Endothelial cell of umbilical vein (primary cell): ENCODE data around the gene KATNAL2. TPM values are rescaled to one million over a fixed set of nuclear protein-coding genes. Genes with fewer than 3 reads are reported as not detected.

Experiments
- BruUV-seq: library from RNA; stranded (reverse); fragments of 400-500 nt; replicated peaks from 2 replicates; lab custom pipeline; 2021; lab: Mats Ljungman, UMichigan
- CTCF ChIA-PET: fragments of 300-600, 350-600 bp; sonication (Branson Sonifier 250); formaldehyde crosslinking; loops from one replicate; lab custom pipeline; 2021; ENCODE audit warnings: antibody characterized with exemption, inconsistent platforms; lab: Charles Lee
- POLR2A ChIA-PET: fragments of 300-600, 350-600 bp; sonication (Branson Sonifier 250); formaldehyde crosslinking; loops from one replicate; lab custom pipeline; 2021; ENCODE audit warnings: antibody characterized with exemption, inconsistent platforms; lab: Charles Lee
- DNase-seq: peaks from one replicate; pipeline ENCODE4 v3.0.0-alpha.2; 2011; ENCODE audit warnings: low read depth, low spot score
- FAIRE-seq: peaks from 2 replicates; lab custom pipeline; 2011; peaks lifted over from hg19 to GRCh38; lab: Jason Lieb, UNC
- H2AFZ ChIP-seq: 2 replicates; pipeline ENCODE4 v1.6.0; 2012; ENCODE audit warnings: low read depth, low read length, control low read depth, inconsistent platforms
- H3K27ac ChIP-seq: 2 replicates; pipeline ENCODE4 v1.5.1; 2011; ENCODE audit warnings: low read depth, mild to moderate bottlenecking, control low read depth, low read length, moderate library complexity; ENCODE audit not compliant: insufficient read depth
- H3K27me3 ChIP-seq, 2 experiments: 2 replicates each; pipeline versions ENCODE4 v1.6.0 to v1.6.1; 2011; ENCODE audit warnings: low read length in 2 of 2, mixed read lengths in 1 of 2; ENCODE audit not compliant: control insufficient read depth in 2 of 2, insufficient read depth in 2 of 2
- H3K36me3 ChIP-seq, 2 experiments: 2 replicates in 1 of 2; 3 replicates in 1 of 2; pipeline ENCODE4 v1.5.1; 2011; ENCODE audit warnings: low read length in 2 of 2, mild to moderate bottlenecking in 1 of 2, moderate library complexity in 1 of 2; ENCODE audit not compliant: control insufficient read depth in 2 of 2, insufficient read depth in 2 of 2; ENCODE audit errors: extremely low read depth in 1 of 2
- H3K4me1 ChIP-seq: 3 replicates; pipeline ENCODE4 v1.5.1; 2011; ENCODE audit warnings: mild to moderate bottlenecking, low read length; ENCODE audit not compliant: control insufficient read depth, insufficient read depth; ENCODE audit errors: extremely low read depth
- H3K4me2 ChIP-seq: 2 replicates; pipeline ENCODE4 v1.6.1; 2011; ENCODE audit warnings: low read length, control low read depth, mixed read lengths; ENCODE audit not compliant: insufficient read depth
- H3K4me3 ChIP-seq, 3 experiments: fragments of 200-600 bp in 1 of 3; sonication (generic), shearing (Covaris generic) in 1 of 3; replicated peaks in 1 of 3; 2 replicates each; pipeline ENCODE4 v1.5.1; 2011 to 2016; ENCODE audit warnings: control low read depth in 3 of 3, low read length in 3 of 3, mild to moderate bottlenecking in 2 of 3, inconsistent platforms in 1 of 3, low read depth in 1 of 3, moderate library complexity in 1 of 3; ENCODE audit not compliant: insufficient read depth in 1 of 3
- H3K79me2 ChIP-seq: 2 replicates; pipeline ENCODE4 v1.6.0; 2012; ENCODE audit warnings: low read length, inconsistent platforms; ENCODE audit not compliant: control insufficient read depth, insufficient read depth
- H3K9ac ChIP-seq: replicated peaks from 2 replicates; pipeline ENCODE3; 2011; ENCODE audit warnings: low read length, control low read depth; ENCODE audit not compliant: insufficient read depth; ENCODE audit errors: extremely low read depth
- H3K9me1 ChIP-seq: replicated peaks from 3 replicates; pipeline ENCODE4 v1.6.0; 2011; ENCODE audit warnings: mild to moderate bottlenecking, low read length; ENCODE audit not compliant: control insufficient read depth, insufficient read depth; ENCODE audit errors: extremely low read depth
- H3K9me3 ChIP-seq: replicated peaks from 2 replicates; pipeline ENCODE4 v1.5.1; 2012; ENCODE audit warnings: low read length, inconsistent platforms; ENCODE audit not compliant: control insufficient read depth, insufficient read depth
- H4K20me1 ChIP-seq: replicated peaks from 2 replicates; pipeline ENCODE3; 2011; ENCODE audit warnings: mild to moderate bottlenecking, low read length; ENCODE audit not compliant: control insufficient read depth, insufficient read depth; ENCODE audit errors: extremely low read depth
- EZH2 ChIP-seq: IDR thresholded peaks from 2 replicates; pipeline ENCODE4 v1.6.1; 2012; ENCODE audit warnings: borderline replicate concordance, low read depth, mild to moderate bottlenecking, moderate library complexity, low read length, inconsistent platforms; ENCODE audit not compliant: severe bottlenecking
- FOS ChIP-seq: IDR thresholded peaks from 2 replicates; pipeline ENCODE4 v1.6.1; 2011; ENCODE audit warnings: mild to moderate bottlenecking, low read length, moderate library complexity, borderline replicate concordance; ENCODE audit not compliant: insufficient read depth
- JUN ChIP-seq: IDR thresholded peaks from 2 replicates; pipeline ENCODE4 v1.6.1; 2011; ENCODE audit warnings: borderline replicate concordance, low read depth; ENCODE audit not compliant: insufficient read length, insufficient read depth
- MYC ChIP-seq: IDR thresholded peaks from one replicate; pipeline ENCODE4 v1.6.1; 2011; ENCODE audit warnings: mild to moderate bottlenecking, low read depth, low read length
- POLR2A ChIP-seq: IDR thresholded peaks from 2 replicates; pipeline ENCODE4 v1.6.1; 2012; ENCODE audit warnings: low read depth, mild to moderate bottlenecking, control low read depth, low read length
- POLR2AphosphoS5 ChIP-seq: IDR thresholded peaks from 2 replicates; pipeline ENCODE4 v1.6.1; 2012; ENCODE audit warnings: low read depth, mild to moderate bottlenecking, control low read depth, low read length, moderate library complexity; ENCODE audit not compliant: insufficient read depth
- dilution Hi-C: fragments of 300-500 bp; cut with MboI; formaldehyde crosslinking; loops from one replicate; pipeline ENCODE4 v1.15.0; 2019; ENCODE audit warnings: low sequenced_read_pairs; ENCODE audit not compliant: extremely low pct_ligation_motif_present
- intact Hi-C: fragments of 100-400 bp; cut with micrococcal nuclease; formaldehyde crosslinking; loops from one replicate; pipeline ENCODE4 v1.10.0; 2022
- polyA plus RNA-seq, 4 experiments: library from polyadenylated mRNA; depleted of rRNA in 3 of 4; stranded (reverse) in 3 of 4; unstranded in 1 of 4; fragments of >200 nt; gene quantifications; 2 replicates each; pipeline versions ENCODE4 v1.2.1 to v1.2.3, GENCODE V29; 2011 to 2012; ENCODE audit warnings: missing spikeins in 1 of 4
- total RNA-seq: library from RNA; stranded (reverse); gene quantifications from 2 replicates; pipeline ENCODE4 v1.2.3, GENCODE V29; 2021
- TF ChIP-seq, protein P1 (sequence below), 2 donors: IDR thresholded peaks; 1 replicate in 1 of 2; 2 replicates in 1 of 2; pipeline ENCODE4 v1.5.1; 2011; ENCODE audit warnings: low read length in 2 of 2, mild to moderate bottlenecking in 2 of 2, moderate library complexity in 2 of 2, control low read depth in 1 of 2, inconsistent platforms in 1 of 2, low read depth in 1 of 2; ENCODE audit not compliant: insufficient read depth in 1 of 2; ENCODE audit errors: extremely low read depth in 1 of 2
- TF ChIP-seq, protein P2 (sequence below): IDR thresholded peaks from 2 replicates; pipeline ENCODE4 v1.6.1; 2011; ENCODE audit not compliant: insufficient read depth, insufficient read length

The KATNAL2 gene
- total and polyA plus RNA-seq, 2 donors (not counting 3 experiments of a cell fraction or from before 2014, with no cell fraction given): 0.51 to 1.3 TPM

DNA sequence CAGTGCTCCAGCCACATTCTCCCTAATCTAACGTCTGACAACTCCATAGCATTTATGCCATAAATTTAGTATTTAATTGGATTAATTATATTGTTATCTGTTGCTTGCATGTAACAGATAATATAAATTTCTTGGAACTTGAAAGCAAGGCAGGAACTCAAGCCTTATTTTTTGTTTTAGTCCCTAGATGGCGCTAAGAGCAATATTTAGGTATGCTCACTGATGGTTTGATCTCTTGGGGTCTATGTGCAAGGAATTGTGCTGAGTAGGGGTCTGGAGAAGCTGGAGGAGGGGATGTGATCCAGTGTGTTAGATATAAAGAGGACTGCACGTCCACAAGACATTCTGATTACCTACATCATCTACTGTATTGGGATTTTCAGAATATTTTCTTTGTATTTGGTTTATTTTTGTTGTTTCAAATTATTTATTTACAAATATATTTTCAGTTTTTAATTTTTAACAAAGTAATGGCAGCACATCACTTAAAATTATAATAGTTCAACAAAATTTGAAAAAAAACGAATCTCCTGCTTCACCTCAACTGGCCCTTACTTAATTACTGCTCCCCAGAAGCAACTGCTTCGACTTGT is 32.8 kb downstream of the KATNAL2 start:
- ChIA-PET POLR2A (no interaction called here), CTCF (interaction anchor here (0.8 to 2.8 kb wide), 9 partner anchors 10 to 799 kb away, joined by 3 to 17 read pairs (median 4); partner anchors contain the start of genes KATNAL2 and PIAS2)
- no peak overlapping the region for H3K9ac ChIP-seq
- no TSS peak for BruUV-seq
- no peak overlapping the region for H3K4me2 ChIP-seq
- dilution Hi-C loops (no loop called here), intact Hi-C loops (no loop called here)
- H3K4me3 ChIP-seq: no peak overlapping the region
- H2AFZ ChIP-seq: no peak overlapping the region
- H3K4me1 ChIP-seq: no peaks in the 10 kb centered on the region
- no peak overlapping the region for H3K27ac ChIP-seq
- H3K9me1 ChIP-seq: no peaks in the 10 kb centered on the region
- FAIRE-seq (no peak), DNase-seq (peak; percentile 24)
- H3K36me3 ChIP-seq: no peaks in the 10 kb centered on the region
- H3K27me3 ChIP-seq: peaks cover 0 to 2% of the 10 kb centered on the region in 2 experiments
- no peaks in the 10 kb centered on the region for H3K9me3 ChIP-seq
- no peaks in the 10 kb centered on the region for H3K79me2 ChIP-seq
- TF ChIP-seq, protein P1, sequence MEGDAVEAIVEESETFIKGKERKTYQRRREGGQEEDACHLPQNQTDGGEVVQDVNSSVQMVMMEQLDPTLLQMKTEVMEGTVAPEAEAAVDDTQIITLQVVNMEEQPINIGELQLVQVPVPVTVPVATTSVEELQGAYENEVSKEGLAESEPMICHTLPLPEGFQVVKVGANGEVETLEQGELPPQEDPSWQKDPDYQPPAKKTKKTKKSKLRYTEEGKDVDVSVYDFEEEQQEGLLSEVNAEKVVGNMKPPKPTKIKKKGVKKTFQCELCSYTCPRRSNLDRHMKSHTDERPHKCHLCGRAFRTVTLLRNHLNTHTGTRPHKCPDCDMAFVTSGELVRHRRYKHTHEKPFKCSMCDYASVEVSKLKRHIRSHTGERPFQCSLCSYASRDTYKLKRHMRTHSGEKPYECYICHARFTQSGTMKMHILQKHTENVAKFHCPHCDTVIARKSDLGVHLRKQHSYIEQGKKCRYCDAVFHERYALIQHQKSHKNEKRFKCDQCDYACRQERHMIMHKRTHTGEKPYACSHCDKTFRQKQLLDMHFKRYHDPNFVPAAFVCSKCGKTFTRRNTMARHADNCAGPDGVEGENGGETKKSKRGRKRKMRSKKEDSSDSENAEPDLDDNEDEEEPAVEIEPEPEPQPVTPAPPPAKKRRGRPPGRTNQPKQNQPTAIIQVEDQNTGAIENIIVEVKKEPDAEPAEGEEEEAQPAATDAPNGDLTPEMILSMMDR (IDR thresholded peaks at IDR 0.05; ENCODE audit: extremely low read depth in 1 of 2, insufficient read depth in 1 of 2, low read depth in 1 of 2, low read length in 2 of 2): peak; percentile 38 to 39
- TF ChIP-seq JUN (no peak), POLR2AphosphoS5 (no peak), MYC (no peak), EZH2 (no peak), POLR2A (no peak), FOS (no peak)
- TF ChIP-seq, protein P2, sequence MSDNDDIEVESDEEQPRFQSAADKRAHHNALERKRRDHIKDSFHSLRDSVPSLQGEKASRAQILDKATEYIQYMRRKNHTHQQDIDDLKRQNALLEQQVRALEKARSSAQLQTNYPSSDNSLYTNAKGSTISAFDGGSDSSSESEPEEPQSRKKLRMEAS: no peak
- H4K20me1 ChIP-seq: no peaks in the 10 kb centered on the region
